Measurements from ENCODE around the gene BDH2. TPM values are rescaled to one million over a fixed set of nuclear protein-coding genes. Genes with fewer than 3 reads are reported as not detected.

Gene BDH2
- total and polyA plus RNA-seq, 2 donors from 2014 or later, result 104 to 473 TPM

GRCh38 chr4:103126126-103126525 is 26.5 kb upstream of the BDH2 start:
- intact Hi-C loops (cut with DNase I), result no loop called here
- no peak for TF ChIP-seq CTCF (IDR thresholded peaks at IDR 0.05; ENCODE audit: borderline replicate concordance, extremely low read depth, insufficient read depth)
- H3K27me3 ChIP-seq (ENCODE audit: control insufficient read depth, insufficient read depth, low read length), result no peaks in the 10 kb centered on the region
- FAIRE-seq (no peak), DNase-seq (no peak)
- H3K9me3 ChIP-seq (ENCODE audit: control insufficient read depth in 2 of 3, insufficient read depth in 1 of 3, low read length in 3 of 3), result peaks cover 0 to 2% (median 1%) of the 10 kb centered on the region in 3 donors
- no peak overlapping the region for H3K27ac ChIP-seq (ENCODE audit: low read depth in 2 of 2, low read length in 2 of 2)
- no peaks in the 10 kb centered on the region for H3K4me1 ChIP-seq (ENCODE audit: control insufficient read depth in 2 of 3, insufficient read depth in 2 of 3, low read depth in 1 of 3, low read length in 3 of 3)
- no peak overlapping the region for H3K4me3 ChIP-seq (ENCODE audit: low read length in 3 of 3)
- no peak overlapping the region for H3K9ac ChIP-seq (ENCODE audit: low read length in 3 of 3)
- H3K36me3 ChIP-seq (ENCODE audit: control insufficient read depth in 2 of 3, insufficient read depth in 3 of 3, low read length in 3 of 3), result no peaks in the 10 kb centered on the region

- Histone ChIP-seq H3K4me1 (ENCODE audit: control insufficient read depth in 2 of 3, insufficient read depth in 2 of 3, low read depth in 1 of 3, low read length in 3 of 3) (no peaks in the 10 kb centered on the region), H3K27ac (ENCODE audit: low read depth in 2 of 2, low read length in 2 of 2) (no peak overlapping the region), H3K9ac (ENCODE audit: low read length in 3 of 3) (no peak overlapping the region), H3K4me3 (ENCODE audit: low read length in 3 of 3) (no peak overlapping the region), H3K9me3 (ENCODE audit: control insufficient read depth in 2 of 3, insufficient read depth in 1 of 3, low read length in 3 of 3) (peaks cover 0 to under 1% (median 0%) of the 10 kb centered on the region in 3 donors), H3K27me3 (ENCODE audit: control insufficient read depth, insufficient read depth, low read length) (no peaks in the 10 kb centered on the region), H3K36me3 (ENCODE audit: control insufficient read depth in 2 of 3, insufficient read depth in 3 of 3, low read length in 3 of 3) (no peaks in the 10 kb centered on the region)
- FAIRE-seq, result no peak
- no peak for TF ChIP-seq CTCF (IDR thresholded peaks at IDR 0.05; ENCODE audit: borderline replicate concordance, extremely low read depth, insufficient read depth)
- intact Hi-C loops (cut with DNase I), result no loop called here
- DNase-seq, result no peak
Observed at GRCh38 chr4:103123114-103123513, 23.5 kb upstream of the BDH2 start.

- Histone ChIP-seq H3K36me3 (ENCODE audit: control insufficient read depth in 2 of 3, insufficient read depth in 3 of 3, low read length in 3 of 3) (no peaks in the 10 kb centered on the region), H3K4me1 (ENCODE audit: control insufficient read depth in 2 of 3, insufficient read depth in 2 of 3, low read depth in 1 of 3, low read length in 3 of 3) (no peaks in the 10 kb centered on the region), H3K4me3 (ENCODE audit: low read length in 3 of 3) (no peak overlapping the region), H3K27me3 (ENCODE audit: control insufficient read depth, insufficient read depth, low read length) (no peaks in the 10 kb centered on the region), H3K9me3 (ENCODE audit: control insufficient read depth in 2 of 3, insufficient read depth in 1 of 3, low read length in 3 of 3) (no peaks in the 10 kb centered on the region), H3K9ac (ENCODE audit: low read length in 3 of 3) (no peak overlapping the region), H3K27ac (ENCODE audit: low read depth in 2 of 2, low read length in 2 of 2) (no peak overlapping the region)
- intact Hi-C loops (cut with DNase I), result no loop called here
- DNase-seq, result no peak
- no peak for FAIRE-seq
- TF ChIP-seq CTCF (IDR thresholded peaks at IDR 0.05; ENCODE audit: borderline replicate concordance, extremely low read depth, insufficient read depth), result no peak
Observed at GRCh38 chr4:103118166-103118565, 18.5 kb upstream of the BDH2 start.

GRCh38 chr4:103111598-103111997 is 12.0 kb upstream of the BDH2 start:
- no peaks in the 10 kb centered on the region for H3K36me3 ChIP-seq (ENCODE audit: control insufficient read depth in 2 of 3, insufficient read depth in 3 of 3, low read length in 3 of 3)
- H3K27me3 ChIP-seq (ENCODE audit: control insufficient read depth, insufficient read depth, low read length), result no peaks in the 10 kb centered on the region
- no peak overlapping the region for H3K4me3 ChIP-seq (ENCODE audit: low read length in 3 of 3)
- H3K27ac ChIP-seq (ENCODE audit: low read depth in 2 of 2, low read length in 2 of 2), result no peak overlapping the region
- no peak for TF ChIP-seq CTCF (IDR thresholded peaks at IDR 0.05; ENCODE audit: borderline replicate concordance, extremely low read depth, insufficient read depth)
- no peak overlapping the region for H3K9ac ChIP-seq (ENCODE audit: low read length in 3 of 3)
- no peak for FAIRE-seq
- H3K4me1 ChIP-seq (ENCODE audit: control insufficient read depth in 2 of 3, insufficient read depth in 2 of 3, low read depth in 1 of 3, low read length in 3 of 3), result no peaks in the 10 kb centered on the region
- intact Hi-C loops (cut with DNase I), result no loop called here
- DNase-seq, result no peak
- H3K9me3 ChIP-seq (ENCODE audit: control insufficient read depth in 2 of 3, insufficient read depth in 1 of 3, low read length in 3 of 3), result no peaks in the 10 kb centered on the region

Measured in kidney (tissue), 14 donors.